Measurements from ENCODE around the gene SHROOM3. TPM values are rescaled to one million over a fixed set of nuclear protein-coding genes. Genes with fewer than 3 reads are reported as not detected.

The SHROOM3 gene
- total and polyA plus RNA-seq, 10 donors = 0.37 to 23.9 (median 8.3) TPM

DNA sequence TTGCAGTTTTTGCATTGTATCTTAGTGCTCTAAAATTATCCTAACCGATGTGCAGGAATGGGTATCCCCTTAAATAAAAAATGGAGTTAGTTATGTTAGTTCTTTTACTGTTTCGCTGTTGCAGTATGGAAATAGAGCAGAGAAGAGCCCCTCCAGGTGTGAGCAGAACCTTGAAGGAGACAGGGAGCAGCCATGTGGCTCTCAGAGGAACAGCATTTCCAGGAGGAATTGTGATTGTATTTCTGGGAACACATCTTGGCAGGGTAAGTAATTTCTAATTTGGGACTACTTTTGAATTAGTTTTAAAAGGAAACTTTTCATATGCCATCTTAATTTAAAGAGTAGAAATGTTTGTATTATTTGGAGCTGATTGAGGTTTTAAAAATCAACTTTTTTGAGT is 8.8 kb upstream of the SHROOM3 start:
- intact Hi-C loops (cut with DNase I; ENCODE audit: low total_unique reads) = no loop called here
- DNase-seq = no peak
- Histone ChIP-seq H3K27ac (no peak overlapping the region), H3K36me3 (no peaks in the 10 kb centered on the region), H3K4me3 (no peak overlapping the region), H3K9me3 (no peaks in the 10 kb centered on the region), H3K27me3 (replicated peaks in 1 of 7) (peaks cover 0 to 28% (median 2%) of the 10 kb centered on the region in 7 donors), H3K4me1 (peaks cover 0 to 6% (median 2%) of the 10 kb centered on the region in 6 donors)
- WGBS, 5 donors = 81 to 85% (median 83%) methylated on average over 2 of the region's 2 CpGs
- TF ChIP-seq POLR2A (IDR thresholded peaks at IDR 0.05) = no peak
- TF ChIP-seq, protein P1, sequence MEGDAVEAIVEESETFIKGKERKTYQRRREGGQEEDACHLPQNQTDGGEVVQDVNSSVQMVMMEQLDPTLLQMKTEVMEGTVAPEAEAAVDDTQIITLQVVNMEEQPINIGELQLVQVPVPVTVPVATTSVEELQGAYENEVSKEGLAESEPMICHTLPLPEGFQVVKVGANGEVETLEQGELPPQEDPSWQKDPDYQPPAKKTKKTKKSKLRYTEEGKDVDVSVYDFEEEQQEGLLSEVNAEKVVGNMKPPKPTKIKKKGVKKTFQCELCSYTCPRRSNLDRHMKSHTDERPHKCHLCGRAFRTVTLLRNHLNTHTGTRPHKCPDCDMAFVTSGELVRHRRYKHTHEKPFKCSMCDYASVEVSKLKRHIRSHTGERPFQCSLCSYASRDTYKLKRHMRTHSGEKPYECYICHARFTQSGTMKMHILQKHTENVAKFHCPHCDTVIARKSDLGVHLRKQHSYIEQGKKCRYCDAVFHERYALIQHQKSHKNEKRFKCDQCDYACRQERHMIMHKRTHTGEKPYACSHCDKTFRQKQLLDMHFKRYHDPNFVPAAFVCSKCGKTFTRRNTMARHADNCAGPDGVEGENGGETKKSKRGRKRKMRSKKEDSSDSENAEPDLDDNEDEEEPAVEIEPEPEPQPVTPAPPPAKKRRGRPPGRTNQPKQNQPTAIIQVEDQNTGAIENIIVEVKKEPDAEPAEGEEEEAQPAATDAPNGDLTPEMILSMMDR (IDR thresholded peaks at IDR 0.05 in 8 of 11, conservative IDR thresholded peaks at IDR 0.05 in 3 of 11) = no peak
- no peak for TF ChIP-seq POLR2AphosphoS5 (IDR thresholded peaks at IDR 0.05)

DNA sequence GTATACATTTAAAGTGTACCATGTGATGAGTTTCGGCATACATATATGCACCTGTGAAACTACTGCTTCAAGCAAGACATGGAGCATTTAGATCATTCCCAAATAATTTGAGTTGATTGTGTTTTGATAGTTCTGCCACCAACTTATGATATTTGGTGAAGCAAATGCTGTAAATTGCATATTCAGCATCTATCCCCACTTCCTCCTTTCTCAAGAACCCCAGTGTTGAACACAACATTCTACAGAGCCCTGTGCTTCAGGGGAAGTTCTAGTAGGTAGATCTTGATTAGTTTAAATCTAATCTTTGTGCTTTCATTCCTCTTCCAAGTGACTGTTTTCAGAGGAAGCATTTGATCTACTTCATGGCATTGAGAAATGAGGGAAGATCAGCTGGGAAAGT is 5.4 kb upstream of the SHROOM3 start:
- TF ChIP-seq, protein P1 (IDR thresholded peaks at IDR 0.05 in 8 of 11, conservative IDR thresholded peaks at IDR 0.05 in 3 of 11) = no peak
- TF ChIP-seq POLR2AphosphoS5 (IDR thresholded peaks at IDR 0.05) (no peak), POLR2A (IDR thresholded peaks at IDR 0.05) (no peak)
- Histone ChIP-seq H3K36me3 (no peaks in the 10 kb centered on the region), H3K9me3 (no peaks in the 10 kb centered on the region), H3K27me3 (replicated peaks in 1 of 7) (peaks cover 0 to 15% (median 0%) of the 10 kb centered on the region in 7 donors), H3K4me3 (no peak overlapping the region), H3K4me1 (peaks cover 0 to 1% (median 0%) of the 10 kb centered on the region in 6 donors), H3K27ac (no peak overlapping the region)
- intact Hi-C loops (cut with DNase I; ENCODE audit: low total_unique reads) = loop anchor here (10.0 kb wide), 1 partner anchor 775 kb away; no protein-coding TSS in a partner anchor
- 90 to 98% (median 95%) methylated on average over 1 of the region's 1 CpG for WGBS, 5 donors
- no peak for DNase-seq

DNA sequence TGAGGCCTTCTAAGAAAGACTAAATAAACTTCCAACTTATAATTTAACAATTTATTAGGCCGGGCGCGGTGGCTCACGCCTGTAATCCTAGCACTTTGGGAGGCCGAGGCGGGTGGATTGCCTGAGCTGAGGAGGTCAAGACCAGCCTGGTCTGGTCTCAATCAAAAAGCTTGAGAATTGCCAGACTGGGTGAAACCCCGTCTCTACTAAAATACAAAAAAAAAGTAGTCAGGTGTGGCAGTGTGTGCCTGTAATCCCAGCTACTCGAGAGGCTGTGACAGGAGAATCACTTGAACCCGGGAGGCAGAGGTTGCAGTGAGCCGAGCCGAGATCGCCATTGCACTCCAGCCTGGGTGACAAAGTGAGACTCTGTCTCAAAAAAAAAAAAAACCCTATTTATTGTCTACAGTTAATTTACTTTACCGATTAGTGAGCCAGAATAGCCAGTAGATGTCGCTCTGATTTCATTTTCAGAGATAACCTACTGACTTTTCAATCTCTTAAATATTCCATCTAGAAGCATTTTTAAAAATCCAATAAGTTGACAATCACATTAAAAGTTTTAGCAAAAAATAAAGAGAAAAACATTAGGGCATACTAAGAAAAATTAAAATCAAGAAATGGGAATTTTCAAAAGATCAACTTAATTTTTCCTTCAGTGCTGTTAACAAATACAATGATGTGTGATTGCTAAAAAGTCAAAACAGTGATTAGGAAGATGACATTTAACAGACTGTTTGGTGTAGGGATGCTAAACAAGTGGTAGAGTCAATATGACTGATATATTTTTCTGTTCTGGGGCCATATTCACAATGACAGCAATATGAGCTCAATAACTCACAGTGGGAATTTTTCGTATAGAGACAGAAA is 4.3 kb upstream of the SHROOM3 start:
- no peaks in the 10 kb centered on the region for H3K36me3 ChIP-seq
- WGBS, 5 donors = 46 to 51% (median 46%) methylated on average over 15 of the region's 15 CpGs
- intact Hi-C loops (cut with DNase I; ENCODE audit: low total_unique reads) = loop anchor here (10.0 kb wide), 1 partner anchor 774 kb away; no protein-coding TSS in a partner anchor
- TF ChIP-seq POLR2AphosphoS5 (IDR thresholded peaks at IDR 0.05) = no peak
- TF ChIP-seq, protein P1 (IDR thresholded peaks at IDR 0.05 in 8 of 11, conservative IDR thresholded peaks at IDR 0.05 in 3 of 11) = peak in 8 of 11 experiments; percentile 21 to 60 (median 48)
- TF ChIP-seq POLR2A (IDR thresholded peaks at IDR 0.05) = no peak
- H3K9me3 ChIP-seq = no peaks in the 10 kb centered on the region
- no peak for DNase-seq
- H3K4me1 ChIP-seq = peaks cover 0 to 13% (median 0%) of the 10 kb centered on the region in 6 donors
- no peak overlapping the region for H3K27ac ChIP-seq
- H3K4me3 ChIP-seq = no peak overlapping the region
- H3K27me3 ChIP-seq (replicated peaks in 1 of 7) = peaks cover 0 to 26% (median 3%) of the 10 kb centered on the region in 7 donors
